Skeletal muscle satellite cell (primary cell): Measurements from ENCODE around the gene CD2AP. TPM values are rescaled to one million over a fixed set of nuclear protein-coding genes. Genes with fewer than 3 reads are reported as not detected.
"Not testable (repeated sequence)": the region's sequence is repeated elsewhere in the genome, so short reads cannot be mapped to it uniquely, and the experiment has no call there.

Experiments used
- H3K27me3 ChIP-seq: 2 replicates; pipeline ENCODE4 v1.7.0; 2013; ENCODE audit warnings: low read length; ENCODE audit not compliant: control insufficient read depth, insufficient read depth
- H3K36me3 ChIP-seq: 2 replicates; pipeline ENCODE4 v1.7.0; 2013; ENCODE audit warnings: mild to moderate bottlenecking, control low read depth, low read length; ENCODE audit not compliant: insufficient read depth
- H3K4me1 ChIP-seq: 2 replicates; pipeline ENCODE4 v1.7.0; 2013; ENCODE audit warnings: low read length; ENCODE audit not compliant: control insufficient read depth, insufficient read depth
- H3K4me2 ChIP-seq: 2 replicates; pipeline ENCODE4 v1.7.0; 2013; ENCODE audit warnings: mild to moderate bottlenecking, low read length
- H3K4me3 ChIP-seq: 2 replicates; pipeline ENCODE4 v1.7.0; 2013; ENCODE audit warnings: low read length
- H3K9ac ChIP-seq: 2 replicates; pipeline ENCODE4 v1.7.0; 2013; ENCODE audit warnings: mild to moderate bottlenecking, low read depth, low read length, moderate library complexity
- H3K9me3 ChIP-seq: replicated peaks from 2 replicates; pipeline ENCODE4 v1.7.0; 2013; ENCODE audit warnings: mild to moderate bottlenecking, control low read depth, low read length
- total RNA-seq: library from RNA; depleted of rRNA; stranded (reverse); fragments of >200 nt; gene quantifications from 2 replicates; pipeline ENCODE4 v1.2.3, GENCODE V29; 2012; rRNA removed

The CD2AP gene, protein sequence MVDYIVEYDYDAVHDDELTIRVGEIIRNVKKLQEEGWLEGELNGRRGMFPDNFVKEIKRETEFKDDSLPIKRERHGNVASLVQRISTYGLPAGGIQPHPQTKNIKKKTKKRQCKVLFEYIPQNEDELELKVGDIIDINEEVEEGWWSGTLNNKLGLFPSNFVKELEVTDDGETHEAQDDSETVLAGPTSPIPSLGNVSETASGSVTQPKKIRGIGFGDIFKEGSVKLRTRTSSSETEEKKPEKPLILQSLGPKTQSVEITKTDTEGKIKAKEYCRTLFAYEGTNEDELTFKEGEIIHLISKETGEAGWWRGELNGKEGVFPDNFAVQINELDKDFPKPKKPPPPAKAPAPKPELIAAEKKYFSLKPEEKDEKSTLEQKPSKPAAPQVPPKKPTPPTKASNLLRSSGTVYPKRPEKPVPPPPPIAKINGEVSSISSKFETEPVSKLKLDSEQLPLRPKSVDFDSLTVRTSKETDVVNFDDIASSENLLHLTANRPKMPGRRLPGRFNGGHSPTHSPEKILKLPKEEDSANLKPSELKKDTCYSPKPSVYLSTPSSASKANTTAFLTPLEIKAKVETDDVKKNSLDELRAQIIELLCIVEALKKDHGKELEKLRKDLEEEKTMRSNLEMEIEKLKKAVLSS
- total RNA-seq: 14.2 and 22.6 TPM in 2 replicates

GRCh38 chr6:47477497-47478232 lies at the start of gene CD2AP:
CD2AP (plus strand) TSS chr6:47477789; CDS start chr6:47478245, 456 bp downstream.
- no peaks in the 10 kb centered on the region for H3K36me3 ChIP-seq
- no peaks in the 10 kb centered on the region for H3K27me3 ChIP-seq
- H3K9me3 ChIP-seq: no peaks in the 10 kb centered on the region
- peak within 1 kb of the TSS; percentile 95 for H3K9ac ChIP-seq
- H3K4me3 ChIP-seq: peak within 1 kb of the TSS; percentile 98
- peak within 1 kb of the TSS; percentile 97 for H3K4me2 ChIP-seq
- peaks cover 5% of the 10 kb centered on the region for H3K4me1 ChIP-seq

- H3K4me3 ChIP-seq: no peak overlapping the region
- H3K27me3 ChIP-seq: no peaks in the 10 kb centered on the region
- H3K4me2 ChIP-seq: no peak overlapping the region
- no peak overlapping the region for H3K9ac ChIP-seq
- H3K36me3 ChIP-seq: no peaks in the 10 kb centered on the region
- H3K9me3 ChIP-seq: no peaks in the 10 kb centered on the region
- H3K4me1 ChIP-seq: no peaks in the 10 kb centered on the region
Measured at GRCh38 chr6:47428288-47428687, 49.3 kb upstream of the CD2AP start.

- Histone ChIP-seq H3K4me1 (no peaks in the 10 kb centered on the region), H3K36me3 (no peaks in the 10 kb centered on the region), H3K27me3 (no peaks in the 10 kb centered on the region), H3K4me3 (no peak overlapping the region), H3K4me2 (no peak overlapping the region), H3K9ac (no peak overlapping the region), H3K9me3 (no peaks in the 10 kb centered on the region)
Measured at GRCh38 chr6:47428746-47429664, 48.6 kb upstream of the CD2AP start.

DNA sequence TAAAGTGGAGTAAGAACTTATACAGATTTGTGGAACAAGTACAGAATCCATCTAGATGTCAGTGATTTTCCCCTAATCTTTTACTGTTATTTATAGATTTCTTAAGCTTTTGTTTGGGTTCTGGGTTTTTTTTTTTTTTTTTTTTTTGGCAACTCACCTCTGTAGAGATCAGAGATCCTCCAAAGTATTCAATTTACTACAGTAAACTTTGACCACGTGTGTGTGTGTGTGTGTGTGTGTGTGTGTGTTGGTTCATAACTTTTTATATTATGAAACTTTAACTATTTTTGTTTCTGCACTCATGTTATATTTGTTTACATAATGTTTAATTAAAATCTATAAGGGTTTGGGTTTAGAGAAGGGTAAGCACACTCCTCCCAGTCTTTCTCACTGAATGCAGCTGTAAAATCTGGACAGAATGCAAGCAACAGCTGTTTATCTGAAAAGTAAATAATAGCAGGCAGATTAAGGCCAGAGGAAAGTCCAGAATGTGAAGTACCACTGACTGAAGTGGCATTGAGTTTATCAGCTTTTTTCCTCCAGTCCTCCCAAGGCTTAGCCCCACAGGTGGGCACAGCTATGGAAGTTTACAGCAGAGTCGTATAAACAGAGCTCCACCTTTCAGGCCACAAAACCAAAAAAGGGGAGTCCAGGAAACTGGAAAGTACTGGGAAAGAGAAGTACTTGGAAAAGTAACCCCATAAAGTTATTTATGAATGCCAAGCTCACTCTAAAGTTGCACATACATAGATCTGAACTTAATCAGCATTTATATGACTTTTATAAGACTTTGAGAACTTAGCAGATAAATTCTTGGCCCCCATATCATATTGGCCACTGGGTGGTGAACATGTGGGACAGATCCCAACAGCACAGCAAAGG lies 43.0 kb upstream of the CD2AP start:
- Histone ChIP-seq H3K9me3 (no peaks in the 10 kb centered on the region), H3K36me3 (no peaks in the 10 kb centered on the region), H3K4me2 (no peak overlapping the region), H3K4me1 (no peaks in the 10 kb centered on the region), H3K27me3 (no peaks in the 10 kb centered on the region), H3K4me3 (no peak overlapping the region), H3K9ac (no peak overlapping the region)

DNA sequence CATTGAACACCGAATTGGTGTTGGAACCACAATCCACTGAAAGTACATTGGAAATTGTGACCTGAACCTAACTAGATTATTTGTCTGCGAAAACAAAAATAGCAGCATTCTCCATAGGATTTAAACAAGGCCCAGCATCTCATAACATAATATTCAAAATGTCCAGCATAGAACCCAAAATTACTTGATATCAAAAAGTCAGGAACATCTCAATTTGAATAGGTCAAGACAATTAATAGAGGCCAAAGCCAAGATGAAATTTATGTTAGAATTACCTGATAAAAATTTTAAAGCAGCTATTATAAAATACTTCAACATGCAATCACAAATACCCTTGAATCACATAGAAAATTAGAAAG lies 42.4 kb upstream of the CD2AP start:
- Histone ChIP-seq H3K36me3 (no peaks in the 10 kb centered on the region), H3K27me3 (no peaks in the 10 kb centered on the region), H3K4me2 (no peak overlapping the region), H3K4me3 (no peak overlapping the region), H3K4me1 (no peaks in the 10 kb centered on the region), H3K9ac (no peak overlapping the region), H3K9me3 (no peaks in the 10 kb centered on the region)

- Histone ChIP-seq H3K9me3 (no peaks in the 10 kb centered on the region), H3K4me1 (no peaks in the 10 kb centered on the region), H3K36me3 (no peaks in the 10 kb centered on the region), H3K4me3 (no peak overlapping the region), H3K9ac (no peak overlapping the region), H3K4me2 (no peak overlapping the region), H3K27me3 (no peaks in the 10 kb centered on the region)
Measured at GRCh38 chr6:47437592-47437991, 40.0 kb upstream of the CD2AP start.

DNA sequence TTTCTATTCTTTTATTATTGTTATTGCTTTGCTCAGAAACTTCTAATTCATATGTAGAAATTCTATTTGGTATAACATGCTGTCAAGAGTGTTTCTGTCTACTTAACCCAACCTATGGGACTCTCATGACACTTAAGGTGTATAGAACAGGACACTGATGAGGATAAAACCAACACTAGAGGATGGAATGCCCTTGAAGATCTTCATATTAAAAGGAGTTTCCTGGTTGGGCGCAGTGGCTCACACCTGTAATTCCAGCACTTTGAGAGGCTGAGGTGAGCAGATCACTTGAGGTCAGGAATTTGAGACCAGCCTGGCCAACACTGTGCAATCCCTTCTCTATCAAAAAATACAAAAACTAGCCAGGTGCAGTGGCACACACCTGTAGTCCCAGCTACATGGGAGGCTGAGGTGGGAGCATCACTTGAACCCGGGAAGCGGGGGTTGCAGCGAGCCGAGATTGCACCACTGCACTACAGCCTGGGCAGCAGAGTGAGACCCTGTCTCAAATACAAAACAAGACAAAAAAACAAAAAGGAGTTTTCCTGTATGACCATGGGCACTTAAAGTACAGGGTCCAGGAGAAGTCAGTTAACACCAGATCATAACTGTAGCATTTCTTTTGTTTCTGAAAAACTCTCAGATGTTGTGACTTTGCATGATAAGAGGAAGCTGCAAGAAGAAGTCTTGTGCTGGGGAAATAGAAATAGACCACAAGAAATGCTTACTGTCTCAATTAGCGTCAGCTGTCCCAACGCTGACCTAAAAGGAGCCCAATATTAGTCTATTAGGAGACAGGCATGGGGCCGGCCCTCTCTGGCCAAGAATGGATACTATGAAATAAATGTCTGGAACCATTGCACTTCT lies 38.9 kb upstream of the CD2AP start:
- no peak overlapping the region for H3K4me2 ChIP-seq
- H3K27me3 ChIP-seq: no peaks in the 10 kb centered on the region
- H3K4me3 ChIP-seq: no peak overlapping the region
- no peaks in the 10 kb centered on the region for H3K36me3 ChIP-seq
- H3K4me1 ChIP-seq: no peaks in the 10 kb centered on the region
- H3K9me3 ChIP-seq: no peaks in the 10 kb centered on the region
- no peak overlapping the region for H3K9ac ChIP-seq

- no peaks in the 10 kb centered on the region for H3K36me3 ChIP-seq
- no peaks in the 10 kb centered on the region for H3K9me3 ChIP-seq
- H3K27me3 ChIP-seq: no peaks in the 10 kb centered on the region
- H3K4me1 ChIP-seq: no peaks in the 10 kb centered on the region
- no peak overlapping the region for H3K4me2 ChIP-seq
- no peak overlapping the region for H3K4me3 ChIP-seq
- H3K9ac ChIP-seq: no peak overlapping the region
Measured at GRCh38 chr6:47439348-47439668, 38.3 kb upstream of the CD2AP start.

- Histone ChIP-seq H3K27me3 (no peaks in the 10 kb centered on the region), H3K9ac (no peak overlapping the region), H3K4me3 (no peak overlapping the region), H3K36me3 (no peaks in the 10 kb centered on the region), H3K4me2 (no peak overlapping the region), H3K4me1 (no peaks in the 10 kb centered on the region), H3K9me3 (no peaks in the 10 kb centered on the region)
Measured at GRCh38 chr6:47440719-47441118, 36.9 kb upstream of the CD2AP start.

GRCh38 chr6:47444964-47445363 lies 32.6 kb upstream of the CD2AP start:
- not testable (repeated sequence) for H3K4me1 ChIP-seq, H3K27me3 ChIP-seq, H3K9ac ChIP-seq, H3K9me3 ChIP-seq, H3K36me3 ChIP-seq, H3K4me2 ChIP-seq, H3K4me3 ChIP-seq
